HG02759 (cell line): Measurements from ENCODE around the gene FAT2.

Experiments used
- ATAC-seq: cut with Tn5 transposase; IDR thresholded peaks from one replicate; pipeline ENCODE4 v1.9.1; 2021; ENCODE audit warnings: mild to moderate bottlenecking, moderate library complexity; ENCODE audit not compliant: unreplicated experiment

The FAT2 gene

DNA sequence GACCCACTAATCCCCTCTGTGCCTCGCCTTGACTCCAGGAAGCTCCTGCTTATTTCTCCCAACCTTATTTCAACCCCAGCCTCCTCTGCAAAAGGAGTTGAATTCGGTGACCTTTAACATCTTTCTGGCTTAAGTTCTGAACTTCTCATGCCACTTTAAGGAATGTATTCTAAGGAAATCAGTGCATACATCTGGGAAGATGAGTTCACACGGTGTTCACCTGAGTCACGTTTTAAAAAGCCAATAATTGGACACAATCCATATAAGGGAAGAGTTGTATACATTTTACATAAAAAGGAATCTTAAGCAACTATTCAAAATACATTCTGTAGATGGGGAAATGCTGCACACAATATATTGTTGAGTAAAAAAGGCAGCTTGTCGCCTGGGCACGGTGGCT is 33.2 kb downstream of the FAT2 start:
- ATAC-seq: no peak

- ATAC-seq: no peak
Observed at GRCh38 chr5:151557466-151557865, 33.7 kb downstream of the FAT2 start.

- ATAC-seq: no peak
Observed at GRCh38 chr5:151556806-151557205, 34.3 kb downstream of the FAT2 start.

DNA sequence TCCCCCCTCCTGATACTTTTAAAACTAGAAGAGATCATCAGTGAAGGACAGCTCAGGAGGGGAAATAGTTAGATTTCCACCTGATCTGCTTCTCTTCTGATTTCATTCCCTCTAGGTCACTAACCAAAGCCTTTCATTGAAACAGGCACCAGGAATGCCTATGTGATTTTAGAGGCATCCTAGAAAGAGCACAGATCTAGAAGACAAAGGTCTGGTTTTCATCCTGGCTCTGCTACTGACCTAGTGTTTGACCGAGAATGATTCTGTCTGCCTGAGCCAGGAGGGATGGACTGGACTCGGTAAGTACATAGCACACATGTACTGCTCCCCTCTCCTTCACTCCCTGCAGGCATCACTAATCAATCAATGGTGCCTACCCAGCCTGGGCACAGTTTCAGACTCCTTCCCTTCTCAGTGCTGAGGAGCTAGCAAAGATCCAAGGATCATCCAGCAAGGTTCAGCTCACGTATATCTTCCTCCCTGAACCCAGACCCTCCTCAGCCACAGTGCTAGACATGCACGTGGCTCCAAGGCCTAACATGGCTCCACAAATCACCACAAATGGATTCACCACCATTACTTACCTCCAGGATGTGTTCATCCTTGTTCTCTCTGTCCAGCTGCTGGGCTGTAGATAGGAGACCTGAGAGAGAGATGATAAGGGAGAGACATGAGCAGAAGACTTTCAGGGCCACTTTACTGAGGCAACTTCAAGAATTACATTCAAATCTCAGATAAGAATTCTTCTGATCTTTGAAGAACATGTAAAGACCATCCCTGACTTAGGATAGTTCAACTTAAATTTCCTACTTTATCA is 35.2 kb downstream of the FAT2 start:
- ATAC-seq: no peak

DNA sequence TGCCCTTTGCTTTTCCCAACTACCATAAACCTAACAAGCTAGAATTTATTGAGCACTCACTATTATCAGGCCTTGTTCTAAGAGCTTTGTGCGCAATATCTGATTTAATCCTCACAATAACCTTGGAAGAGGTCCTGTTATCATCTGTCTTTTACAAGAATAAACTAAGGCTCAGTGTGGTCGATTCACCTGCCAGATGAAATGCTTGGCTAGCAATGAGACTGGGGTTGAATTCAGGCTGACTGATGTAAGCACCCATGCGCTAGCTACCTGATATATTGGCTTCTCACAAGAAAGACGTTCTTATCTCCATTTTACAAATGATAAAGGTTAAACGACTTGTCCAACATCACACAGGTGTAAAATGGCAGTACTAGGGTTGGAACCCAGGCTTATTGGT is 37.4 kb downstream of the FAT2 start:
- no peak for ATAC-seq

GRCh38 chr5:151553130-151553670 is 37.9 kb downstream of the FAT2 start:
- ATAC-seq: no peak

DNA sequence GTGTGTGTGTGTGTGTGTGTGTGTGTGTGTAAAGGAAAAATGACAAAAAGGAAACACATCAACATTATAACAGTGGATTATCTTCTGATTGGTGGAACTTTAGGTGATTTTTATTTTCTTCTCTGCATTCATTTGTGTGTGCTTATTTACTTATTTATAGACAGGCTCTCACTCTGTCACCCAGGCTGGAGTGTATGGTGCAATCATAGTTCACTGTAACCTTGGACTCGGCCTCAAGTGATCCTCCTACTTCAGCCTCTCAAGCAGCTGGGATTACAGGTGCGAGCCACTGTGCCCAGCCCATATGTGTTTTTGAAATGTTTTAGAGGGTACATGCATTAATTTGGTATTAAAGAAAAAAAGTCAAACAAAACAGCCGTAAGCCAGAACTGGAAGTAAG is 39.1 kb downstream of the FAT2 start:
- ATAC-seq: no peak

DNA sequence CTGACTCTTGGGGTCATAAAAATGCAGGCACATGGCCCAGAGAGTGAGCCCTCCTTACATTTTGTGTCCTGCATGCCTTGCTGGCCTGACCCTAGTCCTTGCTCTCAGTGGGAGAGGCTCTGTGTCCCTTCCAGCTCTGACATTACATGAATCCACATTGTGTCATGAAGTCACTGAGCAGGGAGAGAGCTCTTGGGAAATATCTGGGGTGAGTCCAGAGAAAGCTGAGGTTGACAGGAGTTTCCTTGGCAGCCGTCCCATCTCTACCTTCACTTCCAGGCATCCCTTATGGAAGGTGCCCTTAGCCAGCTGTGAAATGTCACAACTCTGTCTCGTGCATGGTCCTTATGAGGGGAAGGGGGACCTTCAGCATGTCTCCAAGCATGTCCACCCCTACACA is 41.0 kb downstream of the FAT2 start:
- no peak for ATAC-seq

GRCh38 chr5:151549713-151550112 is 41.4 kb downstream of the FAT2 start:
- ATAC-seq: no peak

DNA sequence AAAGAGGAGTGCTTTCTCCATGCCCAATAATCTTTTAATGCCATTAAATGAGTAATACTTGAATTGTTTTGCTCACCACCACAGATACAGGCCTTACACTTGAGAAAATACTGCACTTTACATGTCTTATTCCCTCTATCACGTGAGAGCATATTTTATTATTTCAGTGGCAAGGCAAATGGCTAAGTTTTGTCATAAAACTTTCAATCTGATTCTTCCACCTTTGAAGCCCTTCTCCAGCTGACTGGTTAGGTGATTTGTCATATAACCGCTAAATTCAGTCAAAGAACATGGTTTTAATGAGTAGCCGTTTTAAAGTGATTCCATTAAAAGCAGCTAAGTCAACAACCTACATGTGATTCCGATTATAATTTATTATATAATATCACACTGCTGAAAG is 43.8 kb downstream of the FAT2 start:
- no peak for ATAC-seq

DNA sequence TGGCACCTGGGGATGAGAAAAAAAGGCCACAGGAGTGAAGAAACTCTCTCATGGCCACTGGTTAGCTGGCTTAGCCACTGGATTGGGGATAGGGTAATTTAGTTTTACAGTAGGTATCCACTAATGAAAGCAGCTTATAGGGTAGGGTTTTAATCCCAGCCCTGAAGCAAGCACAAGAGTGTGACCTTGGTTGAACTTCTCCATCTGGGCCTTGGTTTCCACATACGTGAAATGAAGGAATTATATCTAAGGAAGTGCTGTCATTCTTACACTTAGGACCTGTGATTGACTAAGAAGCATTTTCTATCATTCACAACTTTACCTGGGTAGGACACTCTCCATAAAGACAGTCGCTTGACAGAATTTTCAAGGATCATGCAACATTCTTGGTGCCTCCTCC is 49.6 kb downstream of the FAT2 start:
- no peak for ATAC-seq
